ENCODE results near the gene AGAP1.

DNA sequence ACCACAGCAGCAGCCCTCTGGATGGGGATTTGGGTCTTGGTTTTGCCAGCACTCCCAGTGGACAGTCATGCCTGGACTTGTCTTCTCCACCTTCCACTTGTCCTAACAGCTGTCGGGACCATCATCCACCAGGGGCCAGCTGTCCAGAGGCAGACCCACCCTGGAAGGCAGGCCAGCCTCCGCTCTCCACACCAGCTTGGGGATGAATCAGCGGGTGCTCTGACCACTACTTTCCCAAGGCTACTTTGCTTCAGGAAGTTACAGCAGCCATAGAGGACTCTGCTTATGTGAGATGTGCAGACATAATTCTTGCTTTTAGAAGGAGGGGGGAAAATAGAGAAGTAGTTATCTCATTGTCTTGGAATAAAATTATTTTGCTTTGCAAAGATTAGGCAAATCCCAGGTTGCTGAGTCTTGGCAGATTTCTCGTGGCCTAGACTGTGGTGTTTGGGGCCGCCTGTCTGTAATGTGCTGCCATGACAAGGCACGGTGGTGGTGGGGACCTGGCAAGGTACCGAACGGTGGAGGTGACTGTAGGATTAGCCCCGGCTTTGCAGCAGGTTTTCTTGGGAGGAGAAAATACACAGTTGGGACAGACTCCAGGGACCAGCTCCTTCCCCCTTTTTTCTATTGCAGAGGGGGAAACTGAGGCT, 148.7 kb downstream of the AGAP1 start:
- no peak for TF ChIP-seq CTCF (IDR thresholded peaks at IDR 0.05)
- no peak for TF ChIP-seq POLR2A (IDR thresholded peaks at IDR 0.05)

Data from uterus (tissue), 2 donors.